GM21526 (cell line): ENCODE results near the gene BPTF.
"Not testable (repeated sequence)": the region's sequence is repeated elsewhere in the genome, so short reads cannot be mapped to it uniquely, and the experiment has no call there.

Experiments used
- ATAC-seq: cut with Tn5 transposase; IDR thresholded peaks from one replicate; pipeline ENCODE4 v1.9.1; 2021; ENCODE audit warnings: moderate library complexity; ENCODE audit not compliant: unreplicated experiment, low FRiP score

Gene BPTF

DNA sequence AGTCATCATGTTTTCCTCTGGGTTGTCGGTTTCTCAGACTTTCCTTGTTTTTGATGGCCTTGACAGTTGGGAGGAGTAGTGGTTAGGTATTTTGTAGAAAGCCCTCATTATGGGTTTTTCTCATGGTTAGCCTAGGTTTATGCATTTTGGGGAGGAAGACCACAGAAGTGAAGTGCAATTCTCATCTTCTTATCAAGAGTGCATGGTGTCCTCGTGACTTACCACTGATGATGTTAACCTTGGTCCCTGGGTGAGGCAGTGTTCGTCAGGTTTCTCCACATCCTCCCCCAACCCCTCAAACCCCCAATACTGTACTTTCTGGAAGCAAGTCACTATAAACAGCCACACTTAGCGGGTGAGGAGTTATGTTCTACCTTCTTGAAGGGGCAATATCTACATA lies 42.3 kb downstream of the BPTF start:
- ATAC-seq, result no peak

GRCh38 chr17:67868176-67868575 lies 42.9 kb downstream of the BPTF start:
- no peak for ATAC-seq

- ATAC-seq, result no peak
These were observed 54.4 kb downstream of the BPTF start for GRCh38 chr17:67879662-67880061.

DNA sequence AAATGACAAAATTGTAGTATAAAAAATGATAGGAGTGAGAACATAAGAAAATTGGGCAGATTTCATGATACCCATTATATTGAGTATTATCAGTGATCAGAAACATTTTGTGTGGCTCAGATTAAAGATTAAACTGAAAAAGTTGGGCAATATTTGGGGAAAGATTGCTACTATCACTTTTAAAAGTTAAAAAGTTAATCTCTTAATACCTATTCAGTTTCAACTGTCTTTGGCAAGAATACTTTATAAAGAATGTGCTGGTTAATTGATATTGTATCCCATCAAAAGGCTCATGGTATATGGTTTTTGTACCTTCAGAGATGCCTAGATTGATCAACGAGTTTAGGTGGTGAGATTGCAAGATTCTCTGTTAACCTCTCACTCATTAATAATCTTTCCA lies 55.8 kb downstream of the BPTF start:
- ATAC-seq, result no peak

GRCh38 chr17:67884741-67885140 lies 59.4 kb downstream of the BPTF start:
- no peak for ATAC-seq

DNA sequence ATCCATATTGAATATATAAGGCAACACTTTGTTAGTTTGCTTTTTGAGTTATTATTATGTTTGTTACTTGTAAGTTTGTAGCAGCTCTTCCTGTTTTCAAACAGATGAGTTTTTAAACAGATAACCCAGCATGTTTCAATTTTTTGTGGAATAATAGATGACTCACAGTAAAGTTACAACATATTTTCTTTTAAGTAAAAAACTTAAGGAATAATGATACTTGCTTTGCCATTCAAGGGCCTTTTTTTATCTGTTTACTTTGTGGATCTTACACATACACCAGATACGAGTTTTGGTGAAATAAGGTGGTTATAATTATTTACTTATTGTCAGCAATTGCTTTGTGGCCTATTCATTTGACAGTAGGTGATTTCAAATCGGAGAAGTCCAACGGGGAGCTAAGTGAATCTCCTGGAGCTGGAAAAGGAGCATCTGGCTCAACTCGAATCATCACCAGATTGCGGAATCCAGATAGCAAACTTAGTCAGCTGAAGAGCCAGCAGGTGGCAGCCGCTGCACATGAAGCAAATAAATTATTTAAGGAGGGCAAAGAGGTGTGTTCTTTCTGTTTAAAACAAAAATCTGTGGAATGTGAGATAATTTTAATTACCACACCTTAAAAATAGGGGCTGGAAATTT lies 66.3 kb downstream of the BPTF start:
- ATAC-seq, result no peak

DNA sequence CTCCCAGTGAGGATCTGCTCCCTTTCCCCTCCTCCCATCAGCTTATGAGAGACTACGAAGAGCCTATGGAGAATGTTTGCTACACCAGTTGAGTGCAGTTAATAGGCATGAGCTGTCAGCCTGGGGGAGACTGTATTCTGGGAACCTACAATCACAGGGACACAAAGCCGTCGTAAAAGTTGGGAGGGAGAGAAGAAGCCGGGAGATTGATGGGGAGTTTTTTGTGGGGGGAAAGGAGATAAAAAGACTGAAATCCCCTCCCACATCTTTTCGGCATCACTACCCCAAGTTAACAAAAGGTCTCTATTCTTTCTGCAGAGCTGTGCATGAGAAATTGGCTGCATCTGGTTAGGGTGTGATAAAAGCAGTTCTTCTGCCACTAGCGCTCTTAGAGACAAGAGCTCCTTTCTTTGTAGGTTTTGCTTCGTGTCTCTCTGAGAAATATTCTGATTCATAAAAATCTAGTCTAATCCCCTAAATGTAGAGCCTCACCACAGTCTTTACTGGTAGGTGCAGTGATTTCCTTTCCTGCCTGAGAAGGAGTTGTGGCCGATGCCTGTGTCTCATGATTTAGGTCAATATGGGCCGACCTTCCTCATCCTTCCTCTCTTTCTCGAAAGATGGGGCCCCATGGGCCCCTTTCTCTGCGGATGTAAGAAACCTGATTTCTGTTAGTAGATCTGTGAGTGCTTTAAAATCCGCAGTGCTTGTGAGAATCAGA lies 77.4 kb downstream of the BPTF start:
- ATAC-seq, result no peak

DNA sequence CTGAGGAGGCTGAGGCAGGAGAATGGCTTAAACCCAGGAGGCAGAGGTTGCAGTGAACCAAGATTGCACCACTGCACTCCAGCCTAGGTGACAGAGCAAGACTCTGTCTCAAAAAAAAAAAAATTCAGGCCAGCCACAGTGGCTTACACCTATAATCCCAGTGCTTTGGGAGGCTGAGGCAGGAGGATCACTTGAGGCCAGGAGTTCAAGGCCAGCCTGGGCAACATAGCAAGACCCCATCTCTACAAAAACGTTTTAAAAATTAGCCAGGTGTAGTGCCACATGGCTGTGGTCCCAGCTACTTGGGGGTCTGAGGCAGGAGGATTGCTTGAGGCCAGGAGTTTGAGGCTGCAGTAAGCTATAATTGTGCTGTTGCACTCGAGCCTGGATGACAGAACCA lies 80.0 kb downstream of the BPTF start:
- not testable (repeated sequence) for ATAC-seq

DNA sequence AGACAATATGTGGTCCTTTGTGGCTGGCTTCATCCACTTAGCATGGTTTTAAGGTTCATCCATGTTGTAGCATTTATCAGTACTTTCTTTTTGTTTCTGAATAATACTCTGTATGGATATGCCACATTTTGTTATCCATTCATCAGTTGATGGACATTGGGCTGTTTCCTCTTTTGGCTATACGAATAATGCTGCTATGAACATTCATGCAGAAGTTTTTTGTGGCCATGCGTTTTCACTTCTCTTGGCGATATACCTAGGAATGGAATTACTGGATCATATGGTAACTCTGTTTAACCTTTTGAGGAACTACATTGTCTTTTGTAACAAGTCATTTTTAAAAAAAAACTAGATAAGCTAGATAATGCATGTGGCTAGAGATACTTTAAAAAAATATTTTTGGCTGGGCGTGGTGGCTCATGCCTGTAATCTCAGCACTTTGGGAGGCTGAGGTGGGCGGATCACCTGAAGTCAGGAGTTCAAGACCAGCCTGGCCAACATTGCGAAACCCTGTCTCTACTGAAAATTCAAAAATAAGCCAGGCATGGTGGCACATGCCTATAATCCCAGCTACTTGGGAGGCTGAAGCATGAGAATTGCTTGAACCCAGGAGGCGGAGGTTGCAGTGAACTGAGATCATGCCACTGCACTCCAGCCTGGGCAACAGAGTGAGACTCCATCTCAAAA lies 85.0 kb downstream of the BPTF start:
- not testable (repeated sequence) for ATAC-seq

DNA sequence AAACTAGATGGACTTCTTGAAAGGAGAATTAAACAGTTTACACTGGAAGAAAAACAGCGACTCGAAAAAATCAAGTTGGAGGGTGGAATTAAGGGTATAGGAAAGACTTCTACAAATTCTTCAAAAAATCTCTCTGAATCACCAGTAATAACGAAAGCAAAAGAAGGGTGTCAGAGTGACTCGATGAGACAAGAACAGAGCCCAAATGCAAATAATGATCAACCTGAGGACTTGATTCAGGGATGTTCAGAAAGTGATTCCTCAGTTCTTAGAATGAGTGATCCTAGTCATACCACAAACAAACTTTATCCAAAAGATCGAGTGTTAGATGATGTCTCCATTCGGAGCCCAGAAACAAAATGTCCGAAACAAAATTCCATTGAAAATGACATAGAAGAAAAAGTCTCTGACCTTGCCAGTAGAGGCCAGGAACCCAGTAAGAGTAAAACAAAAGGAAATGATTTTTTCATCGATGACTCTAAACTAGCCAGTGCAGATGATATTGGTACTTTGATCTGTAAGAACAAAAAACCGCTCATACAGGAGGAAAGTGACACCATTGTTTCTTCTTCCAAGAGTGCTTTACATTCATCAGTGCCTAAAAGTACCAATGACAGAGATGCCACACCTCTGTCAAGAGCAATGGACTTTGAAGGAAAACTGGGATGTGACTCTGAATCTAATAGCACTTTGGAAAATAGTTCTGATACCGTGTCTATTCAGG lies 85.9 kb downstream of the BPTF start:
- ATAC-seq, result no peak

GRCh38 chr17:67912088-67912487 lies 86.8 kb downstream of the BPTF start:
- ATAC-seq, result no peak

DNA sequence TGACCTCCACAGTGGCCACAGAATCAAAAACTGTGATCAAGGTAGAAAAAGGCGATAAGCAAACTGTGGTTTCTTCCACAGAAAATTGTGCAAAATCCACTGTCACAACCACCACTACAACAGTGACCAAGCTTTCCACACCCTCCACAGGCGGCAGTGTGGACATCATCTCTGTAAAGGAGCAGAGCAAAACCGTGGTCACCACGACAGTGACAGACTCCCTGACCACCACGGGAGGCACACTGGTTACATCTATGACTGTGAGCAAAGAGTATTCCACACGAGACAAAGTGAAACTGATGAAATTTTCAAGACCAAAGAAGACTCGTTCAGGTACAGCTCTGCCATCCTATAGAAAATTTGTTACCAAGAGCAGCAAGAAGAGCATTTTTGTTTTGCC lies 87.4 kb downstream of the BPTF start:
- no peak for ATAC-seq

DNA sequence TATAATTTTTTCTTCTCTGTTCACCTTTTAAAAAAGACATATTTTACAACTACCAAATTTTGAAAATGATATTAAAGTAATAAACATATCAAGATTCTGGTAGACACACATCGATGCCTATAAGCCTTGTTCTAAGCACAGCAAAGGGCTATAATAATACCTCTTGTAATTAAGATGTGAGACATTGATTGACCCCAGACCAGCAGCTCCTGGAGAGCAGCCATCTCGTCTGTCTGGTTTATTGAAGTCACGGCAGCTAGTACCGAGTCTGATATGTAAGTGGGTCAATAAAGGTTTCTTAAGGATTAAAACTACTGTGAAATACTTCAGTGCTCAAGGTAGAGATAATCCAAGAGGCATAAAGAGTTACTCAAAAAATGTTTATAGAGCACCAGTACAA lies 94.9 kb downstream of the BPTF start:
- no peak for ATAC-seq

- no peak for ATAC-seq
These were observed 97.2 kb downstream of the BPTF start for GRCh38 chr17:67922503-67922902.

DNA sequence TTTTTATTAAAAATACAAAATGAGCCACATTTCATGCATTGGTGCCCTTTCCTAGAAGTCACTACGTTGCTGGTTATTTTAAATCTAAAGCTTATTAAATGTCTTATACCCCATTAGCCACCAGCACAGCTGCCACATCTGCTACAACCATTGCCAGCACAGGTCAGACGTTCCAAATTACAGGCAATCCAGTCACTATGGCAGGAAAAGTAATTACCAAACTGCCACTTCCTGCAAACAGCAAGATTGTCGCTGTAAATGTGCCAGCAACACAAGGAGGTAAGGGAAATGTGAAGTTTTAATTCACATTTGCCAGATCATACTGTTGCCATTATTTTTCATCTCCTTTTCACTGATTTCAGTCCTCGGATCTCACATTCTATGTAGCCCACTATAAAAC lies 103.5 kb downstream of the BPTF start:
- not testable (repeated sequence) for ATAC-seq

GRCh38 chr17:67931227-67931626 lies 105.9 kb downstream of the BPTF start:
- no peak for ATAC-seq

DNA sequence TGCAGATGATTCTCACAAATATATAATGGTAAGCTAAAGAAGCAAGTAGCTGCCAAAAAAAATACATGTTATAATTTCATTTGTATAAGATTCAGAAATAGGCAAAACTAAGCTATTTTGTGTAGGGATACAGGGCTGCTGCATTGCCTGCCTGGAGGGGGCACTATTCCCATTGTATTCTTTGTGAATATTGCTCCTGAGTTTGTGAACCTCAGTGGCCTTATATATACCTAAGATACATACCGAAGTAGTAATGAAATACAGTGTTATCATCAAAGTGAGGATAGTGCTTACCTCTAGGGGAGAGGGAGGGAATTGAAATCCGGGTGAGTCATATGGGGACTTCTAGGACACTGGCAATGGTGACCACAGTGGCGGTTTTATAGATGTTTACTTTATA lies 117.5 kb downstream of the BPTF start:
- ATAC-seq, result no peak

- ATAC-seq, result no peak
These were observed 118.7 kb downstream of the BPTF start for GRCh38 chr17:67944035-67944434.

DNA sequence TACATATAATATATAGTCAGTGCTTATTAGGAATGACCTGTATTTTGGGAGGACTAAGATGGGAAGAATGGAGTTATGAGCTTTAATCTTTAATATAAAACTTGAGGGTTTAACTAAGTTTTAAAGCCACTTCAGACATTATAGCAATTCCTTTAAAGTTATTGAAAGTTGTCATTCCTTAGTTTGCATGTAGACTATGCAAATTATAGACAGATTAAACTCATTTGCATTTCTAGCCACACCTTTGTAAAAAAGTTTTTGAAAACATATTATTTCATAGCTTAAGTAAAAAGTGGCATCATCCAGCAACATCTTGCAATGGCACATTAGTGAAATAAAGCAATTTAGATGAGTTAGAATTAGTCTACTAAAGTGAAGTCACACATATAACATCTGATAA lies 121.2 kb downstream of the BPTF start:
- ATAC-seq, result no peak

GRCh38 chr17:67947325-67947813 lies 122.1 kb downstream of the BPTF start:
- no peak for ATAC-seq

GRCh38 chr17:67950945-67951344 lies 125.6 kb downstream of the BPTF start:
- no peak for ATAC-seq
